22Rv1 (cell line): ENCODE measurements around the gene RNF5.

Source experiments
- CTCF ChIP-seq: fragments of 450-650 bp; IDR thresholded peaks from 2 replicates; pipeline ENCODE4 v1.5.1; 2017; ENCODE audit warnings: mild to moderate bottlenecking
- ZFX ChIP-seq: fragments of 450-650 bp; IDR thresholded peaks from 2 replicates; pipeline ENCODE4 v1.6.1; 2017; ENCODE audit warnings: antibody characterized with exemption, borderline replicate concordance

DNA sequence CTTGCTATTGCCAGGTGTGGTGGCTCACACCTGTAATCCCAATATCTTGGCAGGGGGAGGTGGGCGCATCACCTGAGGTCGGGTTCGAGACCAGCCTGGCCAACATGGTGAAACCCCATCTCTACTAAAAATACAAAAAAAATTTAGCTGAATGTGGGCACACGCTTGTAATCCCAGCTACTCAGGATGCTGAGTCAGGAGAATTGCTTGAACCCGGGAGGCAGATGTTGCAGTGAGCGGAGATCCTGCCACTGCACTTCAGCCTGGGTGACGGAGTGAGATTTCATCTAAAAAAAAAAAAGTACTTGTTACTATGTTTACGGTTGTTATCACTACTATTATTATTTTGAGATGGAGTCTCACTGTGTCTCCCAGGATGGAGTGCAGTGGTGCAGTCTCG lies 21.3 kb upstream of the RNF5 start:
- TF ChIP-seq CTCF (no peak), ZFX (no peak)
